ENCODE measurements around the gene GTF3A. TPM values are rescaled to one million over a fixed set of nuclear protein-coding genes. Genes with fewer than 3 reads are reported as not detected.

Gene GTF3A
- 79.8 and 83.8 TPM in 2 replicates for polyA plus RNA-seq (2013)

- peak within 1 kb of the TSS; percentile 28 for H3K9ac ChIP-seq (ENCODE audit: low read length)
- H4K12ac ChIP-seq (ENCODE audit: low read depth, low read length) = peak within 1 kb of the TSS; percentile 85
- H2AK5ac ChIP-seq (ENCODE audit: low read length) = no peak within 1 kb of the TSS
- H4K8ac ChIP-seq (ENCODE audit: low read depth, low read length) = peak within 1 kb of the TSS; percentile 95
- H3K79me2 ChIP-seq (ENCODE audit: control insufficient read depth, insufficient read depth, low read length, poor library complexity) = peaks cover 4% of the 10 kb centered on the region
- peak within 1 kb of the TSS; percentile 82 for H3K14ac ChIP-seq (ENCODE audit: low read length)
- H3K4me3 ChIP-seq (ENCODE audit: low read depth, low read length) = peak within 1 kb of the TSS; percentile 81
- H3K4me1 ChIP-seq (ENCODE audit: control insufficient read depth in 1 of 2, insufficient read depth in 2 of 2, low read length in 2 of 2) = peaks cover 9 to 15% of the 10 kb centered on the region in 2 experiments
- peaks cover 6 to 15% of the 10 kb centered on the region in 2 experiments for H3K36me3 ChIP-seq (ENCODE audit: control insufficient read depth in 1 of 2, insufficient read depth in 2 of 2, low read length in 2 of 2)
- peak; percentile 82 to 95 for DNase-seq
- peaks cover 1% of the 10 kb centered on the region for H3K9me3 ChIP-seq (ENCODE audit: insufficient read depth, low read depth, low read length)
- H3K79me1 ChIP-seq (ENCODE audit: low read length) = peaks cover 6% of the 10 kb centered on the region
- peak within 1 kb of the TSS; percentile 48 for H3K4ac ChIP-seq (ENCODE audit: low read depth, low read length)
- peak within 1 kb of the TSS; percentile 86 for H3K4me2 ChIP-seq (ENCODE audit: low read length)
- no peaks in the 10 kb centered on the region for H3K27me3 ChIP-seq (ENCODE audit: insufficient read depth, low read length)
- no CpG with 5 or more reads among the region's 85 CpGs for WGBS (ENCODE audit: extremely low coverage, insufficient coverage, insufficient read length)
- H3K23ac ChIP-seq (ENCODE audit: low read length) = no peak within 1 kb of the TSS
- H2AFZ ChIP-seq (ENCODE audit: insufficient read depth, low read length, poor library complexity) = peak within 1 kb of the TSS; percentile 89
- no peak within 1 kb of the TSS for H2BK12ac ChIP-seq (ENCODE audit: low read length)
- peak within 1 kb of the TSS; percentile 65 for H2BK120ac ChIP-seq (ENCODE audit: insufficient read depth, low read length, poor library complexity)
- H3K27ac ChIP-seq (ENCODE audit: low read depth, low read length) = peak within 1 kb of the TSS; percentile 6
- peak within 1 kb of the TSS; percentile 92 for H3K18ac ChIP-seq (ENCODE audit: low read length)
- H2BK5ac ChIP-seq (ENCODE audit: low read depth, low read length, poor library complexity) = peak within 1 kb of the TSS; percentile 22
- H4K91ac ChIP-seq (ENCODE audit: low read depth, low read length) = peak within 1 kb of the TSS; percentile 82
Observed at GRCh38 chr13:27424246-27425157, at the start of gene GTF3A. TSS of gene GTF3A (plus strand) at chr13:27424619.

- H2BK5ac ChIP-seq (ENCODE audit: low read depth, low read length, poor library complexity) = no peak overlapping the region
- H3K27ac ChIP-seq (ENCODE audit: low read depth, low read length) = no peak overlapping the region
- no peak overlapping the region for H2AFZ ChIP-seq (ENCODE audit: insufficient read depth, low read length, poor library complexity)
- H4K91ac ChIP-seq (ENCODE audit: low read depth, low read length) = no peak overlapping the region
- no peak overlapping the region for H3K23ac ChIP-seq (ENCODE audit: low read length)
- no peak overlapping the region for H2BK12ac ChIP-seq (ENCODE audit: low read length)
- H3K27me3 ChIP-seq (ENCODE audit: insufficient read depth, low read length) = no peaks in the 10 kb centered on the region
- DNase-seq = peak; percentile 54 to 85
- H3K9ac ChIP-seq (ENCODE audit: low read length) = no peak overlapping the region
- WGBS (ENCODE audit: extremely low coverage, insufficient coverage, insufficient read length) = no CpG with 5 or more reads among the region's 7 CpGs
- H2BK120ac ChIP-seq (ENCODE audit: insufficient read depth, low read length, poor library complexity) = no peak overlapping the region
- peaks cover 2% of the 10 kb centered on the region for H3K9me3 ChIP-seq (ENCODE audit: insufficient read depth, low read depth, low read length)
- no peak overlapping the region for H2AK5ac ChIP-seq (ENCODE audit: low read length)
- H3K79me2 ChIP-seq (ENCODE audit: control insufficient read depth, insufficient read depth, low read length, poor library complexity) = no peaks in the 10 kb centered on the region
- H3K4me2 ChIP-seq (ENCODE audit: low read length) = no peak overlapping the region
- H3K4ac ChIP-seq (ENCODE audit: low read depth, low read length) = no peak overlapping the region
- H4K8ac ChIP-seq (ENCODE audit: low read depth, low read length) = no peak overlapping the region
- H3K14ac ChIP-seq (ENCODE audit: low read length) = no peak overlapping the region
- no peaks in the 10 kb centered on the region for H3K4me1 ChIP-seq (ENCODE audit: control insufficient read depth in 1 of 2, insufficient read depth in 2 of 2, low read length in 2 of 2)
- no peak overlapping the region for H4K12ac ChIP-seq (ENCODE audit: low read depth, low read length)
- no peak overlapping the region for H3K18ac ChIP-seq (ENCODE audit: low read length)
- no peaks in the 10 kb centered on the region for H3K79me1 ChIP-seq (ENCODE audit: low read length)
- no peak overlapping the region for H3K4me3 ChIP-seq (ENCODE audit: low read depth, low read length)
- no peaks in the 10 kb centered on the region for H3K36me3 ChIP-seq (ENCODE audit: control insufficient read depth in 1 of 2, insufficient read depth in 2 of 2, low read length in 2 of 2)
Observed at GRCh38 chr13:27374650-27375049, 49.8 kb upstream of the GTF3A start.

GRCh38 chr13:27375686-27376326 lies 48.6 kb upstream of the GTF3A start:
- Histone ChIP-seq H3K14ac (ENCODE audit: low read length) (no peak overlapping the region), H2BK120ac (ENCODE audit: insufficient read depth, low read length, poor library complexity) (no peak overlapping the region), H4K91ac (ENCODE audit: low read depth, low read length) (no peak overlapping the region), H3K9ac (ENCODE audit: low read length) (no peak overlapping the region), H2BK5ac (ENCODE audit: low read depth, low read length, poor library complexity) (no peak overlapping the region), H3K36me3 (ENCODE audit: control insufficient read depth in 1 of 2, insufficient read depth in 2 of 2, low read length in 2 of 2) (no peaks in the 10 kb centered on the region), H3K18ac (ENCODE audit: low read length) (no peak overlapping the region), H4K12ac (ENCODE audit: low read depth, low read length) (no peak overlapping the region), H3K9me3 (ENCODE audit: insufficient read depth, low read depth, low read length) (peaks cover under 1% of the 10 kb centered on the region), H3K79me1 (ENCODE audit: low read length) (no peaks in the 10 kb centered on the region), H3K79me2 (ENCODE audit: control insufficient read depth, insufficient read depth, low read length, poor library complexity) (no peaks in the 10 kb centered on the region), H3K4me1 (ENCODE audit: control insufficient read depth in 1 of 2, insufficient read depth in 2 of 2, low read length in 2 of 2) (peaks cover 0 to 2% of the 10 kb centered on the region in 2 experiments), H4K8ac (ENCODE audit: low read depth, low read length) (no peak overlapping the region), H3K4ac (ENCODE audit: low read depth, low read length) (no peak overlapping the region), H3K4me2 (ENCODE audit: low read length) (no peak overlapping the region), H2AK5ac (ENCODE audit: low read length) (no peak overlapping the region), H3K27me3 (ENCODE audit: insufficient read depth, low read length) (no peaks in the 10 kb centered on the region), H2AFZ (ENCODE audit: insufficient read depth, low read length, poor library complexity) (no peak overlapping the region), H3K23ac (ENCODE audit: low read length) (no peak overlapping the region), H2BK12ac (ENCODE audit: low read length) (no peak overlapping the region), H3K4me3 (ENCODE audit: low read depth, low read length) (no peak overlapping the region), H3K27ac (ENCODE audit: low read depth, low read length) (no peak overlapping the region)
- WGBS (ENCODE audit: extremely low coverage, insufficient coverage, insufficient read length) = no CpG with 5 or more reads among the region's 15 CpGs
- peak; percentile 51 to 78 for DNase-seq

GRCh38 chr13:27379126-27379525 lies 45.3 kb upstream of the GTF3A start:
- Histone ChIP-seq H3K4me3 (ENCODE audit: low read depth, low read length) (no peak overlapping the region), H4K91ac (ENCODE audit: low read depth, low read length) (no peak overlapping the region), H3K14ac (ENCODE audit: low read length) (no peak overlapping the region), H2AK5ac (ENCODE audit: low read length) (no peak overlapping the region), H4K8ac (ENCODE audit: low read depth, low read length) (no peak overlapping the region), H3K23ac (ENCODE audit: low read length) (no peak overlapping the region), H4K12ac (ENCODE audit: low read depth, low read length) (no peak overlapping the region), H2AFZ (ENCODE audit: insufficient read depth, low read length, poor library complexity) (no peak overlapping the region), H3K4me2 (ENCODE audit: low read length) (no peak overlapping the region), H3K36me3 (ENCODE audit: control insufficient read depth in 1 of 2, insufficient read depth in 2 of 2, low read length in 2 of 2) (no peaks in the 10 kb centered on the region), H2BK5ac (ENCODE audit: low read depth, low read length, poor library complexity) (no peak overlapping the region), H3K27ac (ENCODE audit: low read depth, low read length) (no peak overlapping the region), H3K79me2 (ENCODE audit: control insufficient read depth, insufficient read depth, low read length, poor library complexity) (no peaks in the 10 kb centered on the region), H3K79me1 (ENCODE audit: low read length) (no peaks in the 10 kb centered on the region), H3K4ac (ENCODE audit: low read depth, low read length) (no peak overlapping the region), H2BK120ac (ENCODE audit: insufficient read depth, low read length, poor library complexity) (no peak overlapping the region), H3K9ac (ENCODE audit: low read length) (no peak overlapping the region), H3K4me1 (ENCODE audit: control insufficient read depth in 1 of 2, insufficient read depth in 2 of 2, low read length in 2 of 2) (peaks cover 11 to 20% of the 10 kb centered on the region in 2 experiments), H3K18ac (ENCODE audit: low read length) (no peak overlapping the region), H3K9me3 (ENCODE audit: insufficient read depth, low read depth, low read length) (no peaks in the 10 kb centered on the region), H3K27me3 (ENCODE audit: insufficient read depth, low read length) (no peaks in the 10 kb centered on the region), H2BK12ac (ENCODE audit: low read length) (no peak overlapping the region)
- DNase-seq = no peak
- no CpG with 5 or more reads among the region's 4 CpGs for WGBS (ENCODE audit: extremely low coverage, insufficient coverage, insufficient read length)

Measured in trophoblast cell (in vitro differentiated cells and primary cell).